Pons (tissue), 1 donor: ENCODE results near the gene BCL6B.

ENCODE experiments used
- DNase-seq: peaks from one replicate; pipeline ENCODE4 v3.0.0-alpha.2; 2016; ENCODE audit warnings: low spot score

The BCL6B gene

DNA sequence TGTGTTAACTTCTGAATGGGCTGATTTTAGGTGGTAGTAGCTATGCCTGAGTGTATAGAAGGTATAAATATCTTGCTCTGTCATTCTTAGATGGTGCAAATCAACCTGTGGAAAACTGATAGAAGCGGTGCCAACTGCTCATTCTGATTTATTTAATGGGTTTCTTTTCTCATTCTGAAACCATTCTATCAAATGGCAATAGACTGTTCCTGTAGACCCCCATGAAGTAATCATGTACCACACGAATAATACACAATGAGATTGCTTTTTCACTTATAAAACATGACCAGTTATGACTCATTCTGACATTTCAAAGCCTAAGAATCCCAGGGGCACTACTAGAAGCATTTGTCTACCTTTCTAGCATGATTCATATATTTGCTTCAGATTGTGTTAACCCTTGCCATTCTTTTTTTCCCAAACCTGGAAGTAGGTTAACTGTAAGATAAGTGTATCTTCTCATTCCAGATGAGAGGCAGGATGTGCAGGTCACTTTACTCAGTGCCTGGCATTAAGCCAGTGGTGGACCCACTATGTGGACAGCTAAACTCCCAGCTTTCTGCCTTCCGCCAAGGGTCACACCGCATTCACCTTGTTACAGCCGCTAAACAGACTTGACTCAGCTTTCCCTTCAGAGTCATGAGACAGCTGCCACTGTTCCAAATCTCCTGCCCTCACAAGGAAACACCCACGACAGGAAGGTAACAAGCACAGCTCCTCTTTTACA is 37.5 kb downstream of the BCL6B start:
- no peak for DNase-seq

DNA sequence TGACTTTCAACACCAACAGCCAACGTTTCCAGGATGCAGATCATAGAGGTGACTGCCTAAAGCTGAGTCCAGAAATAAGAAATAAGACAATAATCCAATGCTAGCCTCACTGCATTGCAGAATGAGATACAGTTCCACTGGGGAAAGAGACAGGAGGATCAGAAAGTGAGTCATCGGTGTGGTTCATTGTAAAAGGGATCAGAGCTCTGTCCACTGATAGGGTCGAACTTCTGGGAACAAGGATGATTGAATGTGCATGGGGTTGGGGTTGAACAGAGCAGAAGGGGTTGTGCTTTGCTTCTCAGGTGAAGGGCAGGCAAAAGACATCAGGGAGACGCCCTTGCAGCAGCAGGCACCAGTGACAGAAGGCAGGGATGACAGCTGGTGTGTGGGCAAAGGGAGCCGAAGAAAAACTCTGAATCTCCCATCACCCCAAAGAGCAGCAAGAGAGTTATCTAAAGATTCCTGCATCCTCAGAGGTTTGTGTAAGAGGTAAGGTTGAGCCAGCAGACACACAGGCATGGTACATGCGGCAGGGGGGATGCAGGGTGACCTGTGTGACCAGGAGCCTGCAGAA is 40.8 kb downstream of the BCL6B start:
- DNase-seq: no peak

DNA sequence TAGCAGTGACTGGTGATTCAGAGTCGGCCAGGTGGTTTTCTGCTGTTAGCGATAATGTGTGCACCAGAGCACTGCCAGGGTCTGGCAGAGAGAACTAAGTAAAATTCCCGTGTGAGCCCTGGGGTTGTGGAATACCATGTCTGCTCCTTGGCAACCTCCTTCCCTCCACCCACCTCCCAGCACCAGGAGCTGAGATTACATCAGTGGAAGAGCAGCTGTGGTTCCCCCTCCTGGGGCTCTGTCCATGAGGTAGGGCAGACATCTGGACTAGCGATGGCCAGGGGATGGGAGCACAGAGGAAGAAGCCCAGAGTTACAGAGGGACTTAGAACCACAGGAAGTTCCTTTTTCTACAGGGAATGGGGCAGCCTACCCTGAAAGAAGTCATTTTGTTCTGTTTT is 41.4 kb downstream of the BCL6B start:
- no peak for DNase-seq

DNA sequence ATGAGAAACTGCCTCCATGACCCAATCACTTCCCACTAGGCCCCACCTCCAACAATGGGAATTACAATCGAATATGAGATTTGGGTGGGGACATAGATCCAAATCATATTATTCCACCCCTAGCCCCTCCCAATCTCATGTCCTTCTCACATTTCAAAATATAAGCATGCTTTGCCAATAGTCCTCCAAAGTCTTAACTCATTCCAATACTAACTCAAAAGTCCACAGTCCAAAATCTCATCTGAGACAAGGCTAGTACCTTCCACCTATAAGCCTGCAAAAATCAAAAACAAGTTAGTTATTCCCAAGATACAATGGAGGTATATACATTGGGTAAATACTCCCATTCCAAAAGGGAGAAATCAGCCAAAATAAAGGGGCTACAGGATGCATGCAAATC is 44.3 kb downstream of the BCL6B start:
- DNase-seq: no peak

DNA sequence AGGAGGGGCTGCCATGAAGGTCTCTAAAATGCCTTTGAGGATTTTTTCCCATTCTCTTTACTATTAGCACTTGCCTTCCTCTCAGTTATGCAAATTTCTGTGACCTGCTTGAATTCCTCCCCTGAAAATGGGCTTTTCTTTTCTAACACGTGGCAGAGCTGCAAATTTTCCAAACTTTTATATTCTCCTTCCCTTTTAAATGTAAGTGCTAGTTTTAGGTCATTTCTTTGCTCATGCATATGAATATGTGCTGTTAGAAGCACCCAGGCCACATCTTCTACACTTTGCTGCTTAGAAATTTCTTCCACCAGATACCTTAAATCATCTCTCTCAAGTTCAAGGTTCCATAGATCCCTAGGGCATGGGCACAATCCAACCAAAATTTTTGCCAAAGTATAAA is 45.4 kb downstream of the BCL6B start:
- DNase-seq: no peak

DNA sequence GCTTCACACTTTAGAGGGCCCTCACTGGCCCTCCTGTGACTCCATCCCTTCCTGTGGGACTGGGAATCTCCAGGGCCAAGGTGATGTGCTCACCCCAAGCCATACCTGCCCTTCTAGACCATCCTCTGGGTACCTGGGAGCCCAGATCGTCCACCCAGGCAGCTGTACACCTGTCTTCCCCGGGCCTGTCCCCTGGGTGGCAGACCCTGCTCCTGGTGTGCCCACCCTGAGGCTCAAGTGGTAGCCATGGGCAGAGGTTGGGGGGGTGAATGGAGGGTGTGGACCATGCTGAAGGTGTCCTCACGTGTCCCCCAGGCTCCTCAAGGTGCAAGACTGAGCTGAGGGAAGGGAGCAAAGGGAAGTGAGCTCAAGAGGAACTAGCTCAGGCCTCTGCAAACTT is 47.9 kb downstream of the BCL6B start:
- DNase-seq: no peak

DNA sequence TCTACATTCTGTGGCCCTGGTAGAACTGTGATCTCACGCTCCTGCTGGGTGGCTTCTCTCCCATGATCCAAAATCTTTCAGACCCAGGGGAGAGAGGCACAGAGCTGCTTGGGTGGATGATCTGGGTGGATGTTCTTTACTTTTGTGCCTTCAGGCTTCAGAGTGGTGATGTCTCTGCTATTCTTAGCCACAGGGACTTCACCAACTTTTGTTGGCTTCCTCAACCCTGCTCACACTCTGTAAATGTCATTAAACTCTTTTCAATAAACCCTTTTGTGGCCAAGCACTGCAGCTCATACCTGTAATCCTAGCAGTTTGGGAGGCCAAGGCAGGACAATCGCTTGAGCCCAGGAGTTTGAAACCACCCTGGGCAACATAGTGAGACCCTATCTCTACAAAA is 49.6 kb downstream of the BCL6B start:
- no peak for DNase-seq

DNA sequence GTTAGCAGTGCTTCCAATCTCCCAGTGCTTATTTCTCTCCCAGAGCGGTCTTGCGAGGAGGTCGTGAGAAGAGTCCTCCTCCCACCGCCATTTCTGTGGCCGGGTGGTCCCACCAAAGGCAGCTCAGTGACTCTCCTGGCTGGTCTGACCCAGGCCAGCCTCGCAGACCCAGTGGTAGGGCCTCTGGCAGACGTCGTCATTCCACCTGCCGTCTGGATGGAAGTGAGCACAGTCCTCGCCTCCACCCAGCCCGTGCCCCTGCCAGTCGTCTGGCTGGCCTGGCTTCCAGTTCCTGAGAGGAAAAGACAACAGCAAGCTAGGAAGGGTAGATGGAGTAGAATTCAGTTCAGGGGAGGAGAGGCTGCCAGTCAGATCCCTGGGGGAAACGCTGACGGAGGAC is 52.1 kb downstream of the BCL6B start:
- no peak for DNase-seq

DNA sequence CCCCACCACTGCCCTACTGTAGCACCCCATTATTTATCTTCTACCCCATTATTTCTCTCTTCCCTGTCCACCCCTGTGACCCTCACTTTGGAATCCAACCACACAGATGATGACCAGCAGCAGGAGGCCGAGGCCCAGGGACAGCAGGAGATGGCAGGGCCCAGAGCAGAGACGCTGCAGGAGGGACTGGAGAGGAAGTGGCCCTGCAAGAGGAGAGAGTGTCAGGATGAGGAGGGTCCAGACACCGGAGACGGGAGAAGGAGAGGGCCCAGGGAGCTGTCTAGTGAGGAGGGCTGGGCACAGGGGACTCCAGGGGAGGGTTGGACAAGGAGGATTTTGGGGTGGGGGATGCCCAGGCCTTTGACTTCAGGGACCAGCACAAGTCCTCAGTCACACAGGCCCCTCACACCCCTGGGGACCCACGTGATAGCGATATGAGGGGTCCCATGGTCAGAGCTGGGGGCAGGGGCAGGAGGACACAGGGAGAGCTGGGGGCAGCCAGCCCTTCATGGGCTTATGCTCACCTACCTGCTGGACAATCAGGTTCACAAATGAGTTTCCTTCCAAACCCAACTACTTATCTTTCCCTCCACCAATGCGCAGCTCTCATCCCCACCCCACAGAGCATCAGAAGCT is 55.2 kb downstream of the BCL6B start:
- DNase-seq: no peak

DNA sequence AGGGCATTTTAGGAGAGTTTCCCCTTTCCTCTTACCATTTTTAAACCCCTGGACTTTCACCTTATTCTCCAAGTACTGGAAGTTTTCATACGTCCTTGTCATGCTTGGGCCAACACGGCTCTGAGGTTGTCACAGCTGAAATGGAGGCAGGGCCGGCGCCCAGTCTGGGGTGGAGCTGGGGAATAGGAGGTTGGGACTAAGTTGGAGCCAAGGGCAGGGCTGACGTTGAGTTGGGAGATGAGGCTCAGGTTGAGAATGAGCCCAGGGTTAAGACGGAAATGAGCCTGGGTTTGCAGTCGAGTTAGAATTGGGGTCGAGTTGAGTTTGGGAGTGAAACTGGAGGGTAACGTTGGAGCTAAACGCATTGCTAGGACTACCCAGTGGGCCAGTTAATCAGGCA is 55.9 kb downstream of the BCL6B start:
- DNase-seq: no peak
